K562 treated with DMSO at 1 percent for 24 hours (cell line): ENCODE results near the gene SLC27A4. TPM values are rescaled to one million over a fixed set of nuclear protein-coding genes. Genes with fewer than 3 reads are reported as not detected.

Experiments used
- total RNA-seq: library from RNA; unstranded; fragments of 300-600 nt; gene quantifications from 2 replicates; pipeline ENCODE4 v1.2.3, GENCODE V29; 2022; ENCODE audit warnings: low read depth; ENCODE audit not compliant: insufficient read depth

The SLC27A4 gene
- total RNA-seq = 28.7 and 30.2 TPM in 2 replicates

DNA sequence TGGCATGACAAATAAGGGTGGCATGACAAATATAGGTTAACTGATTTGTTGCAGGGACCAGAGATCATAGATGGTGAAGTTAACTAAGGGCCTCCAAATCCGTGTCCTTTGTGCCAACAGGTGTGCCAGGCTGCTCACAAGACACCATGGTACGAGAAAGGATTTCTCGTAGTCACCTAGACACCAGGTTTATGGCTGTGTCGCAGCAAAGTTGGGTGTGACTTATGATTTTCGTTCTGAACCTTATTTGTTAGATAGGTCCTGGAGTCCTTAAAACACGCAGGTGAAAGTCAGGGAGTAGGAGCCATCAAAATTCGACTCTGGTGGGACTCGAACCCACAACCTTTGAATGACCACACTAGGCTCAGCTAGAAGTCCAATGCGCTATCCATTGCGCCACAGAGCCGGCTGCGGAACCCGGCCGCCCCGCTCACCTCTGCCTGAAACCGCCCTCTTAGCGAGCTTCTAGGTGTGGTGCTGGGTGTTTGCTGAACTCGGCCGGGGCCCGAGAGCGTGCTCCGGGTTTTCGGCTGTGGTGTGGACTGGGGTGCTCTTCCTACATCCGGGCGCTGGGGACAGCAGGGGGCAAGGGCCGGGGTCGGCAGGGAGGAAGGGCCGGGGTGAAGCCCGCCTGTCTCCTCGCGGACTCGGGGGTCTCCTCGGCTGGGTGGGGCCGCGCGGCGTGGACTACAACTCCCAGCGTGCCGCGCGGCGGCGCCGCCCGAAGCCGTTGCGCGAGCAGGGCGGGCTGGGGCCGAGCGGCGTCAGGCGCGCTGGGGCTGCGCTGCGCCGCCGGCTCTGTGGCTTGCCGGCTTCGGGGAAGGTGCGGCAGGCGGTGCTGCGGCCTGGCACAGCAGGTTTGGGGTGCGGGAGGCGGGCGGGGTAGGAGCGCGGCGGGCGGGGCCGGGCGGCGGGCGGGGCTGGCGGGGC is at the start of gene SLC27A4:
SLC27A4 (plus strand) TSS at position 767 of the 930 bp plus-strand sequence. CDS start 2,606 bp downstream, outside the sequence.

DNA sequence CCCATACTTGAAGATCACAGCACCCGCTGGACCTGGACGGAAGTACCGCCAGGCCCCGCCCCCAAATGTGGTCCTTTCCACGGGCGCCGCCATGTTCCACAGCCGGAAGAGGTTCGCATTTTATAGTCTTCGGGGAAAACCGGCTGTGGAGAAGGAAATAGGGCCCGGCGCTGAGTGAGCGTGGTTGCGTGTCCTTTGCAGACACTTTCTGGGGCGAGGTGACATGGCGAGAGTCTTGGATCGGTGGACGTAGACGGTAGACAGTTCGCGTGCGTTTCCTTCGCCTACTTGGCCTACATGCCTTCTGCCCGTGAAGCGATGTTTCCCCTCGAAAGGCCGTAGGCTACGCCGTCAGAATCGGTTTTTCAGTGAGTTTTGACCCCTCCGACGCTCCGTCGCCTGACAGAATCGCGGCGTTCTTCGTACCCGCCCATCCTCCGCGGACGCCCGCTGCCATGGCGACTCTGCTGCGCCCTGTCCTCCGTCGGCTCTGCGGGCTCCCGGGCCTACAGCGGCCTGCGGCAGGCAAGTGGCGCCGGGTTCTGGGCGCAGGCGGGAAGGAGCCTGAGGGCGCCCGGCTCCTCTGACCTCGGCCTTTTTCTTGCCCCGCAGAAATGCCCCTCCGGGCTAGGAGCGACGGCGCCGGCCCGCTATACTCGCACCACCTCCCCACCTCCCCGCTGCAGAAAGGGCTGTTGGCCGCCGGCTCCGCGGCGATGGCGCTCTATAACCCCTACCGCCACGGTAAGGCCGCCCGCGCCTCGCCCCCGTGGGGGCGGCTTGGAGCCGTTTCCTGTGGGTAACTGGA is 17.7 kb upstream of the SLC27A4 start, which contains the start of the genes COQ4 and TRUB2:
COQ4 (plus strand) TSS at position 436 of the 808 bp plus-strand sequence; CDS start at position 456, 20 bp downstream.
TRUB2 (minus strand) TSS at position 44 of the 808 bp plus-strand sequence; CDS start at position 5, 39 bp downstream.

GRCh38 chr9:128370752-128371629 is 30.7 kb downstream of the SLC27A4 start, which contains the start of gene URM1:
Gene URM1, plus strand, starts transcription at chr9:128371374. Its CDS starts 7 bp downstream, at chr9:128371381.

Other genes with a start within 250 kb of the SLC27A4 start
- gene PTGES2, start 212.8 kb upstream of the SLC27A4 start, total RNA-seq = 66.6 and 70.1 TPM in 2 replicates
- gene LCN2, start 191.1 kb upstream of the SLC27A4 start, total RNA-seq = not detected in 2 replicates
- 532 and 580 TPM in 2 replicates for gene BBLN, start 180.3 kb upstream of the SLC27A4 start, total RNA-seq
- gene CIZ1, start 149.0 kb upstream of the SLC27A4 start, total RNA-seq = 438 and 464 TPM in 2 replicates
- 54.4 and 58.5 TPM in 2 replicates for gene DNM1, start 137.1 kb upstream of the SLC27A4 start, total RNA-seq
- 115 and 119 TPM in 2 replicates for gene GOLGA2, start 64.5 kb upstream of the SLC27A4 start, total RNA-seq
- gene SWI5, start 64.3 kb upstream of the SLC27A4 start, total RNA-seq = 193 and 194 TPM in 2 replicates
- 43.8 and 46.6 TPM in 2 replicates for gene TRUB2, start 18.1 kb upstream of the SLC27A4 start, total RNA-seq
- 146 and 156 TPM in 2 replicates for gene COQ4, start 17.7 kb upstream of the SLC27A4 start, total RNA-seq
- gene URM1, start 30.8 kb downstream of the SLC27A4 start, total RNA-seq = 47.0 and 47.9 TPM in 2 replicates
- 40.1 and 41.8 TPM in 2 replicates for gene CERCAM, start 80.3 kb downstream of the SLC27A4 start, total RNA-seq
- gene ODF2, start 115.5 kb downstream of the SLC27A4 start, total RNA-seq = 52.6 and 57.2 TPM in 2 replicates
- gene GLE1, start 164.2 kb downstream of the SLC27A4 start, total RNA-seq = 35.7 and 41.9 TPM in 2 replicates
- 71.4 and 72.3 TPM in 2 replicates for gene SPTAN1, start 212.1 kb downstream of the SLC27A4 start, total RNA-seq